ENCODE data around the gene ABR. TPM values are rescaled to one million over a fixed set of nuclear protein-coding genes. Genes with fewer than 3 reads are reported as not detected.

Gene ABR
- polyA plus RNA-seq, 2 of the 4 experiments (the other 2 are of a cell fraction) = 70.9 to 73.8 TPM

DNA sequence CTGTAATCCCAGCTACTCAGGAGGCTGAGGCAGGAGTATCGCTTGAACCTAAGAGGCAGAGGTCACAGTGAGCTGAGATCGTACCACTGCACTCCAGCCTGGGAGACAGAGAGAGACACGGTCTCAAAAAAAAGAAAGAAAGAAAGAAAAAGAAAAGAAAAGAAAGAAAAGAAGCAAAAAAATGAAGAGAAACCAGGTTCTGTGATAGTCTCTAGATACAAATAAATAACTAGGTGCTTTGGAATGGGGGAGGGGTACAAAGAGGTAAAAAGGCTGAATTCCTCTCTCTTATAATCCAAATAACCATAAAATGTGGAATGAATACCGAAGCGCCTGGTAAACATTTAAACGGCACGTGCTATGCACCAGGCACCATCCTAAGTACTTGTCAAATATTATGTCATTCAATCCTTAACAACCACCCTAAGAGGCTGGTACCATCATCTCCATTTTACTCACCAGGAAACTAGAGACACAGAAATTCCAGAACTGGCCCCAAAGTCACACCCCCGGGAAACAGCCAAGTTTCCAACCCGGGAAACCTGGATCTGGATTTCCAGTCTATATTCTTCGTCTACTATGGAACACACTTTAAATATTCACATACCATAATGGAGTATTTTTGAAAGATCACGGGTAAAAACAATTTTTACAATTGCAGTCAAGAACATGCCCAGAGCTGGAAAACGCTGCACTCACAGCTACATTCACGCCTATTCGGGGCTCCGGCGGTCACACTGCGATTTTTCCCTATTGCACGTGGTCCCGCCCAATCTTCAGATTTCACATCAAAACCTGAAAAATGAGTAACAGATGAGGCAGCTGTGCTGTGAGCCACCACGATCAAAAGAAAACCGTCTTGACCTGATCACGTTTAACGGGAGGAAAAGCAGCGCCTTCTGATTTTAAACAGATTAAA, 210.7 kb downstream of the ABR start:
- no peaks in the 10 kb centered on the region for H3K4me1 ChIP-seq
- DNase-seq (ENCODE audit: low read depth in 1 of 2, low spot score in 1 of 2) = no peak
- H3K9me3 ChIP-seq = no peaks in the 10 kb centered on the region
- H3K4me3 ChIP-seq = no peak overlapping the region
- ChIA-PET POLR2A (no interaction called here), CTCF (interaction anchor here (0.8 to 6.5 kb wide), 5 partner anchors 11 to 771 kb away, joined by 3 to 40 read pairs (median 3); partner anchors contain the start of gene NXN)
- no peak for TF ChIP-seq FOXS1 (CRISPR knock-in tag; IDR thresholded peaks at IDR 0.05)
- no peak for TF ChIP-seq MAZ (IDR thresholded peaks at IDR 0.05; ENCODE audit: borderline replicate concordance, low read depth, low read length)
- TF ChIP-seq NFE2L2 (conservative IDR thresholded peaks at IDR 0.05; ENCODE audit: low read length) = no peak
- TF ChIP-seq KDM5A (IDR thresholded peaks at IDR 0.05) = no peak
- no peak for TF ChIP-seq CBX2 (IDR thresholded peaks at IDR 0.05; ENCODE audit: borderline replicate concordance, low read depth)
- no peak for TF ChIP-seq ZNF302 (CRISPR knock-in tag; IDR thresholded peaks at IDR 0.05)
- TF ChIP-seq NPAS2 (CRISPR knock-in tag; IDR thresholded peaks at IDR 0.05; ENCODE audit: borderline replicate concordance) = no peak
- no peak for TF ChIP-seq CBX8 (IDR thresholded peaks at IDR 0.05)
- TF ChIP-seq MAFK (IDR thresholded peaks at IDR 0.05; ENCODE audit: partially characterized antibody) = no peak
- no peak for TF ChIP-seq HOXA7 (CRISPR knock-in tag; IDR thresholded peaks at IDR 0.05)
- TF ChIP-seq, protein P1, sequence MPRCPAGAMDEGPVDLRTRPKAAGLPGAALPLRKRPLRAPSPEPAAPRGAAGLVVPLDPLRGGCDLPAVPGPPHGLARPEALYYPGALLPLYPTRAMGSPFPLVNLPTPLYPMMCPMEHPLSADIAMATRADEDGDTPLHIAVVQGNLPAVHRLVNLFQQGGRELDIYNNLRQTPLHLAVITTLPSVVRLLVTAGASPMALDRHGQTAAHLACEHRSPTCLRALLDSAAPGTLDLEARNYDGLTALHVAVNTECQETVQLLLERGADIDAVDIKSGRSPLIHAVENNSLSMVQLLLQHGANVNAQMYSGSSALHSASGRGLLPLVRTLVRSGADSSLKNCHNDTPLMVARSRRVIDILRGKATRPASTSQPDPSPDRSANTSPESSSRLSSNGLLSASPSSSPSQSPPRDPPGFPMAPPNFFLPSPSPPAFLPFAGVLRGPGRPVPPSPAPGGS (IDR thresholded peaks at IDR 0.05) = no peak
- TF ChIP-seq EHMT2 (IDR thresholded peaks at IDR 0.05; ENCODE audit: low read depth) = no peak
- TF ChIP-seq ZSCAN20 (CRISPR knock-in tag; IDR thresholded peaks at IDR 0.05) = no peak
- TF ChIP-seq ZFP36 (IDR thresholded peaks at IDR 0.05; ENCODE audit: borderline replicate concordance, partially characterized antibody) = no peak
- TF ChIP-seq EP300 (IDR thresholded peaks at IDR 0.05) = no peak
- no peak overlapping the region for H3K4me2 ChIP-seq
- WGBS (ENCODE audit: missing lambda C conversion rate) = 82% methylated on average over 24 of the region's 24 CpGs
- H3K27ac ChIP-seq = no peak overlapping the region
- FAIRE-seq = no peak
- ATAC-seq = no peak

DNA sequence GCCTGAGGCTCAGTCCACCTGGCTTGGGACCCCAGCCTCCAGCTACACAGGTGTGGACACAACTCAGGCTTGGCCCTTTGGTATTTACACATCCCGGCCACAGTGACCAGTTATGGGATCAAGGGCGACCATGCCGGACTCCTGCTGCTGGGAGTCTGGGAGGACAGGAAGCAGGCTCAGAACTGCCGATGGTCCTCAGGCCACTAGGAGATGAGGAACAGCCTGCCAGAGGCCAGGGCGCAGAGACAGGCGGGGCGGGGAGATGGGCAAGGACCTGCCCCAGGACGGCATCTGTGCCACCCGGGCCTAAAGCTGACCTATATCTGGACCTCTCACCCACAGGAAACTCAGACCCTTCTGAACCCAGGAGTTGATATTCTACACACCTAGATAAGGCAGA, 212.7 kb downstream of the ABR start:
- H3K4me3 ChIP-seq = no peak overlapping the region
- DNase-seq (ENCODE audit: low read depth in 1 of 2, low spot score in 1 of 2) (no peak), FAIRE-seq (no peak), ATAC-seq (no peak)
- no peaks in the 10 kb centered on the region for H3K9me3 ChIP-seq
- ChIA-PET CTCF (interaction anchor here (6.5 kb wide), 1 partner anchor 13 kb away, joined by 40 read pairs; the partner anchor contains the start of gene NXN), POLR2A (no interaction called here)
- peak overlapping the region in 1 of 2 experiments; percentile 23; a peak in 1 of 6 replicates for H3K27ac ChIP-seq
- no peak overlapping the region for H3K4me2 ChIP-seq
- no peaks in the 10 kb centered on the region for H3K4me1 ChIP-seq
- WGBS (ENCODE audit: missing lambda C conversion rate) = 88% methylated on average over 9 of the region's 9 CpGs
- no peak for TF ChIP-seq POLR2AphosphoS2 (conservative IDR thresholded peaks at IDR 0.05; ENCODE audit: low read length)

DNA sequence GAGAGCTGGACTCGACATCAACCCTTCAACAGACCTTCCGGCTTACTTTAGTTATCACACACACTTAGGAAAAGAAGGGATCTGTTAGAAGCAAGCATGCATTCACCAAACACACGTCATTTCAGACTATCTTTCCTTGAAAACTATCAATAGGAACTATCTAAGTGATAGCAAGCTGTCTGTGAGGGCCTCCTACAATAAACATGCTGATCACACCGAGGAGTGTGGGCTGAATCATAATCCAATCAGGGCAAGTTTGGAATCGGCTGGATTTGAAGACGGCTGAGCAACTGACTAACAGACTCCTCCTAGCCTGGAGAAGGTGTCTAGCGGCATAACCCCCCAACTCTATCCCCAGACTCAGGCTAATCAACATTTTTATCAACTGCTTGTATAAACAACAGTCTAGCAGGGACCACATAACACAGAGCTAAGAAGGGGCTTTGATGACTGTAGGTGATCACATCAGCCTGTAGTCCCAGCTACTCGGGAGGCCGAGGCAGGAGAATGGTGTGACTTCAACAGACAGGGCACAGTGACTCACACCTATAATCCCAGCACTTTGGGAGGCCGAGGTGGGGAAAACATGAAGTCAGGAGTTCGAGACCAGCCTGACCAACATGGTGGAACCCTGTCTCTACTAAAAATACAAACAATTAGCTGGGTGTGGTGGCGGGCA, 214.3 kb downstream of the ABR start:
- 81% methylated on average over 12 of the region's 12 CpGs for WGBS (ENCODE audit: missing lambda C conversion rate)
- H3K4me1 ChIP-seq = no peaks in the 10 kb centered on the region
- TF ChIP-seq ELK1 (IDR thresholded peaks at IDR 0.05; ENCODE audit: low read depth, low read length) (no peak), ZC3H11A (IDR thresholded peaks at IDR 0.05) (no peak), ZFP36 (IDR thresholded peaks at IDR 0.05; ENCODE audit: borderline replicate concordance, partially characterized antibody) (no peak), ESRRA (IDR thresholded peaks at IDR 0.05; ENCODE audit: borderline replicate concordance, low read length) (no peak), EHMT2 (IDR thresholded peaks at IDR 0.05; ENCODE audit: low read depth) (no peak), FOXS1 (CRISPR knock-in tag; IDR thresholded peaks at IDR 0.05) (no peak)
- H3K4me3 ChIP-seq = no peak overlapping the region
- ChIA-PET CTCF (interaction anchor here (0.6 to 6.5 kb wide), 10 partner anchors 8 to 553 kb away, joined by 3 to 40 read pairs (median 3); partner anchors contain the start of genes NXN and TIMM22), POLR2A (no interaction called here)
- no peak for DNase-seq (ENCODE audit: low read depth in 1 of 2, low spot score in 1 of 2)
- H3K27ac ChIP-seq = no peak overlapping the region
- peak in 1 of 2 experiments; percentile 32; a peak in 3 of 6 replicates for ATAC-seq
- no peak for FAIRE-seq
- H3K4me2 ChIP-seq = no peak overlapping the region
- no peaks in the 10 kb centered on the region for H3K9me3 ChIP-seq
